ENCODE results near the gene GRB10. TPM values are rescaled to one million over a fixed set of nuclear protein-coding genes. Genes with fewer than 3 reads are reported as not detected.
A peak's percentile ranks its signal among the peaks of the same experiment; 100 is the strongest.

The GRB10 gene
- total RNA-seq, 4 donors from 2014 or later = 32.1 to 50.3 (median 38.1) TPM

DNA sequence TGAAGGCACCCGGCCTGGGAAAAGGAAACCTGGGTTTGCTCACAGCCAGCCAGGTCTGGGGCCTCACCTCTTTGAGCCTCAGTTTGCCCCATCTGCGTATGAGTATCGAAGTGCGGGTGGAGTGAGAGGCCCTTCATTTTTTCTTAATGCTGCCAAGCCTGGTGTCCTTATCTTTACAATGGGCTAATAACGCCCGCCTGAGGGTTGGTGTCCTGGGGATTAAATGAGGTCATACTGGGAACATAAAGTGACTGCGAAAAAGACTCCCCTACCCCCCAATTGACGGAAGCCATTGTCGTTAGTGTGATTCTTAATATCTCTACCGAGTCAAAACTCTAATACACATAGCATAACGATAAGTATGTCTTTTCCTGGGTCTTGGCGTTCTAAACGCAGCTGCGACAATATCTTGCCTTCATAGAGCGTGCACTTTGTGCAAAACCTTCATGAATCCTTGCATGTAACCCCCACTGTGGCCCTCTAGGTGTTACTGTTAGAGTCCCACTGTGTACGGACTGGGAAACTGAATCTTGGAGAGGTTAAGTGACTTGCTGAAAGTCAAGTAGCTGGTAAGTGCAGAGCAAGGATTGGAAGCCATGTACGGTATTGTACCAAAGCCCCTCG, 11.4 kb upstream of the GRB10 start:
- peak overlapping the region; percentile 40 to 87 (median 48) for H3K4me3 ChIP-seq

DNA sequence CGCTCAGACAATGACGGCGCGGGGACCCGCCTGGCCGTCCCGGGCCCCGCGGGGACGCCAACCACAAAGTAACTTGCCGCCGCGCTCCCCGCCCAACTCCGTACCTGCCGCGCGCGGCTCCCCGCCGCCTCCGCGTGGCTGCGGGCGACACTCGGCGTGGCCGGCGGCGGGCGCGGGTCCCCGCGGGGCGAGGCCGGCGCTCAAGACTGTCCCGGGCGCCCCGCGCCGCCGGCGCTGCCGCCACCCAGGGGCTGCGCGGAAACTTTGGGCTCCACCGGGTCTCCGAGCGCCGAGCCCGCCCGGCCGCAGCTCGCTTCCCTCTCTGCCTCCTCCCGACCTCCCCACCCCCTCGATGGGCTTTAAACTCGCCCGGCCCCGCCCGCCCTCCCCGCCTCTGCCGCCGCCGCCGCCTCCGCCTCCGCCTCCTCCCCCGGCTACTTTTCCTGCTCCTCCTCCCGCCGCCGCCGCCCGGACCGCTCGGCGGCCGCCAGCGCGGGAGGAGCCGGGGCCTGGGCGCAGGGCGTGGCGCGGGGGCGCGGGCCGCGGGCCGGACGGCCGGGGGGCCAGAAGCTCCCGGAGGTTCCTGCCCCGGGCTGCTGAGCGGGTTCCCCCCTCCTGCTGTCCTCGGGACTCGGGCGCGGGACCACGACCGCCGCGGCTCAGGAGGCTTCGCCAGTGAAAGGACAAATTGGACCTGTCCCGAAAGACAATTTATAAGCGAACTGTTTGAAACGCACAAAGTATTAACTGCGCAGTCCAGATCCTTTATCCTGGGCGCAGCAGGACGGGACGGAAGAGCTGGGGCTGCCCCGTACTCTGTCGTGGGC, 10.6 kb upstream of the GRB10 start:
- H3K9me3 ChIP-seq = no peaks in the 10 kb centered on the region
- no peaks in the 10 kb centered on the region for H3K27me3 ChIP-seq
- H3K36me3 ChIP-seq = no peaks in the 10 kb centered on the region
- peak overlapping the region; percentile 40 to 87 (median 48) for H3K4me3 ChIP-seq
- peak in 2 of 3 donors; percentile 73 to 86 for DNase-seq
- peak in 1 of 2 donors; percentile 40 for TF ChIP-seq POLR2A (IDR thresholded peaks at IDR 0.05)
- TF ChIP-seq, protein P1, sequence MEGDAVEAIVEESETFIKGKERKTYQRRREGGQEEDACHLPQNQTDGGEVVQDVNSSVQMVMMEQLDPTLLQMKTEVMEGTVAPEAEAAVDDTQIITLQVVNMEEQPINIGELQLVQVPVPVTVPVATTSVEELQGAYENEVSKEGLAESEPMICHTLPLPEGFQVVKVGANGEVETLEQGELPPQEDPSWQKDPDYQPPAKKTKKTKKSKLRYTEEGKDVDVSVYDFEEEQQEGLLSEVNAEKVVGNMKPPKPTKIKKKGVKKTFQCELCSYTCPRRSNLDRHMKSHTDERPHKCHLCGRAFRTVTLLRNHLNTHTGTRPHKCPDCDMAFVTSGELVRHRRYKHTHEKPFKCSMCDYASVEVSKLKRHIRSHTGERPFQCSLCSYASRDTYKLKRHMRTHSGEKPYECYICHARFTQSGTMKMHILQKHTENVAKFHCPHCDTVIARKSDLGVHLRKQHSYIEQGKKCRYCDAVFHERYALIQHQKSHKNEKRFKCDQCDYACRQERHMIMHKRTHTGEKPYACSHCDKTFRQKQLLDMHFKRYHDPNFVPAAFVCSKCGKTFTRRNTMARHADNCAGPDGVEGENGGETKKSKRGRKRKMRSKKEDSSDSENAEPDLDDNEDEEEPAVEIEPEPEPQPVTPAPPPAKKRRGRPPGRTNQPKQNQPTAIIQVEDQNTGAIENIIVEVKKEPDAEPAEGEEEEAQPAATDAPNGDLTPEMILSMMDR (IDR thresholded peaks at IDR 0.05) = no peak
- H3K27ac ChIP-seq = peak overlapping the region in 3 of 4 donors; percentile 55 to 87 (median 59)
- H3K4me1 ChIP-seq = peaks cover 0 to 6% (median 0%) of the 10 kb centered on the region in 4 donors

More for the DNA sequence above, 11.4 kb upstream of the GRB10 start:
- Histone ChIP-seq H3K4me1 (peaks cover 0 to 6% (median 0%) of the 10 kb centered on the region in 4 donors), H3K36me3 (no peaks in the 10 kb centered on the region), H3K9me3 (no peaks in the 10 kb centered on the region), H3K27ac (peak overlapping the region in 3 of 4 donors; percentile 55 to 87 (median 59)), H3K27me3 (no peaks in the 10 kb centered on the region)
- TF ChIP-seq POLR2A (IDR thresholded peaks at IDR 0.05) = no peak
- TF ChIP-seq, protein P1 (IDR thresholded peaks at IDR 0.05) = no peak
- DNase-seq = no peak

DNA sequence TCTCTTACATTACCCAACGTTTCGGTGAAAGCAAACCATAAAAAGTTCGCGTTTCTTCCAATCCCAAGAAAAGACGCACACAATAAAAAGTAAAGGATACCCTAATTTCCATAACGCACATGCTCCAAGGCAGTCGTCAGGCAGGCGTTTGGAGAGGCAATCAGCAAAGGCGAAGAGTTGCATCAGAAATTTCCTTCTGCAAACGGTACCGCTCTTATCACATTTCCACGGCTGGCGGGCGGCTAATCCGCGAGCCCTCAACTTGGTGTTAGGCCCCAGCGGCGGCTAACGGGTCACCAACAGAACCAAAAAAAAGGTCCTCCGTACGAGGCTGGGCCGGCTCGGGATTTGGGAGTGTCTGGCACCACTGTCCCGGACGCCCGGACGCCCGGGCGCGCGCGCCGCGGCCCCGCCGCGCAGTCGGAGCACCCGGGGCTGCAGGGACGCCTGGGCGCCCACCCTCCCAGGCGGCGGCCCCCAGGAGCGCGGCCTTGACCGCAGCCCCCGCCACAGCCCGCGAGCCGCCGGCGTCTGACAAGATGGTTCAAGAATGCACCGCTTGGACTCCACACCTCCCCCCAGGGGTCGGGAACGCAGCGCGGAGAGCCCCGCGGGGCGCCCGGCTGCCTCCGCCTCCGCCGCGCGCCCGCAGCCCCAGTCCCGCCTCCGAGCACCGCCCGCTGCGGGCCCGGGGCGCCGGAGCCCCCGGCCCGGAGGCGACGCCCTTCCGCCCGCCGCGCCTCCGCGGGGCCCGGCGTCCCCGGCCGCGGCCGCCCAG, 9.8 kb upstream of the GRB10 start:
- Histone ChIP-seq H3K27me3 (no peaks in the 10 kb centered on the region), H3K36me3 (no peaks in the 10 kb centered on the region), H3K27ac (peak overlapping the region in 3 of 4 donors; percentile 46 to 87 (median 59)), H3K4me1 (peaks cover 0 to 6% (median 0%) of the 10 kb centered on the region in 4 donors), H3K9me3 (no peaks in the 10 kb centered on the region), H3K4me3 (peak overlapping the region; percentile 40 to 87 (median 48))
- DNase-seq = peak in 1 of 3 donors; percentile 59
- TF ChIP-seq, protein P1 (IDR thresholded peaks at IDR 0.05) = no peak
- no peak for TF ChIP-seq POLR2A (IDR thresholded peaks at IDR 0.05)

DNA sequence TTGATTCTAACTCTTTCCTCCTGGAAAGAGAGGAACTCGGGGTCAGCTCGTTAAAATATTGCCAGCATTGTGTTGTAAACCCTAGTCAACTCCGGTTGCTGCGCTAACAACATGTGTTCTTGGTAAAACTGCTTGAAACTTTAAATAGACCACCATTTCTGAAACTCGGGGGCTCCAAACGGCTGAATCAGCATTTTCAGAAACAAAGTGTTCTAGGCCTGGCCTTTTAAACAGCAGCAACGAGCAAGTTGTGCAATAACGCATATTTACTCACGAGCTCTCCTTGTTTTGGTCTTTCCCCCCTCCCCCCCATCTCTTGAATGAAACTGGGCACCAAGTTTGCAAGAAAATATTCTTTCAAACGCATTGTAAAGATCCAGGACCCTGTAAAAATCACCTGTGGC, 9.2 kb upstream of the GRB10 start:
- no peaks in the 10 kb centered on the region for H3K27me3 ChIP-seq
- peaks cover 0 to 6% (median 0%) of the 10 kb centered on the region in 4 donors for H3K4me1 ChIP-seq
- no peak for DNase-seq
- peak overlapping the region in 3 of 4 donors; percentile 40 to 87 (median 50) for H3K4me3 ChIP-seq
- no peak for TF ChIP-seq POLR2A (IDR thresholded peaks at IDR 0.05)
- TF ChIP-seq, protein P1 (IDR thresholded peaks at IDR 0.05) = no peak
- H3K9me3 ChIP-seq = no peaks in the 10 kb centered on the region
- H3K36me3 ChIP-seq = no peaks in the 10 kb centered on the region
- H3K27ac ChIP-seq = peak overlapping the region in 1 of 4 donors; percentile 59

DNA sequence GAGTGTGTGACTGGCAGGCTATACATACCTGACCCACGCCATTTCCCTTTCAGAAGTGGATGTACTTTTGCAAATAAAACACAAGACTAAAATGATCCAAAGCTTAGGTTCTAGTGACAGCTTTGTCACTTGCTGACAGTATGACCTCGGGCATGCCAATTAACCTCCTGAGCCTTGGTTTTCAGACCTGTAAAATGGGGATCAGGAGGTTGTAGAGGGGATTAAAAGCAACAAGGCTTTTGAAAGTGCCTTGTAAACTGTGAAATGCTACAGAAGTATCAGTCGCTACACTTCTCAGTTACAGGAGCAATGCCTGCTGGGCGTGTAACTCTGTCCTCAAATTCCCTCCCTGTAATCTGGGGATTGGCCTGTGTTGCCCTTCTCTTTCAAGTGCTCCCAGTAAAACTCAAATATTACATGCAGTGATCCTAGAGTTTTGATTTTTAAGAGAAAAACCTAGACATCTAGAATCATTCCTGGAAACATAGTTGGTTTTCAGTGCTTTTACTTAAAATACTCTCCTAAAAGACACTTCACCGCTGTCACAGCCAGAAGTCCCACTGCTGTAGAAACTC, 8.8 kb upstream of the GRB10 start:
- H3K9me3 ChIP-seq = no peaks in the 10 kb centered on the region
- H3K36me3 ChIP-seq = no peaks in the 10 kb centered on the region
- H3K27me3 ChIP-seq = no peaks in the 10 kb centered on the region
- TF ChIP-seq POLR2A (IDR thresholded peaks at IDR 0.05) = no peak
- TF ChIP-seq, protein P1 (IDR thresholded peaks at IDR 0.05) = no peak
- DNase-seq = no peak
- H3K4me1 ChIP-seq = peaks cover 0 to 6% (median 0%) of the 10 kb centered on the region in 4 donors
- no peak overlapping the region for H3K27ac ChIP-seq
- peak overlapping the region in 3 of 4 donors; percentile 40 to 87 (median 50) for H3K4me3 ChIP-seq

All from Peyer's patch (tissue), 4 donors.